CD14-positive monocyte (primary cell): ENCODE data around the gene GINS1. TPM values are rescaled to one million over a fixed set of nuclear protein-coding genes. Genes with fewer than 3 reads are reported as not detected.

ENCODE experiments used
- DNase-seq, 3 donors: peaks; one replicate each; pipeline ENCODE4 v3.0.0-alpha.2; 2011 to 2022
- H2AFZ ChIP-seq: 2 replicates; pipeline ENCODE4 v1.6.0; 2012; ENCODE audit warnings: mild to moderate bottlenecking, low read depth, low read length, inconsistent platforms; ENCODE audit not compliant: insufficient read depth, poor library complexity, severe bottlenecking
- H3K27ac ChIP-seq, 2 donors: 1 replicate in 1 of 2; 2 replicates in 1 of 2; pipeline ENCODE4 v1.5.1; 2012 to 2013; ENCODE audit warnings: low read length in 2 of 2, control low read depth in 1 of 2, inconsistent platforms in 1 of 2, low read depth in 1 of 2, mild to moderate bottlenecking in 1 of 2
- H3K27me3 ChIP-seq, 2 donors: one replicate each; pipeline versions ENCODE4 v1.6.0 to v1.6.1; 2011 to 2013; ENCODE audit warnings: low read length in 2 of 2; ENCODE audit not compliant: control insufficient read depth in 2 of 2, insufficient read depth in 2 of 2
- H3K36me3 ChIP-seq, 2 donors: replicated peaks in 1 of 2; 1 replicate in 1 of 2; 2 replicates in 1 of 2; pipeline versions ENCODE4 v1.5.1 to v1.6.1; 2012 to 2013; ENCODE audit warnings: low read length in 2 of 2, control low read depth in 1 of 2, inconsistent platforms in 1 of 2, mild to moderate bottlenecking in 1 of 2; ENCODE audit not compliant: insufficient read depth in 2 of 2, control insufficient read depth in 1 of 2
- H3K4me1 ChIP-seq, 2 donors: 1 replicate in 1 of 2; 2 replicates in 1 of 2; pipeline versions ENCODE4 v1.5.1 to v1.6.1; 2012 to 2013; ENCODE audit warnings: low read length in 2 of 2, control low read depth in 1 of 2, inconsistent platforms in 1 of 2, mild to moderate bottlenecking in 1 of 2, moderate library complexity in 1 of 2; ENCODE audit not compliant: insufficient read depth in 2 of 2, control insufficient read depth in 1 of 2
- H3K4me2 ChIP-seq: replicated peaks from 2 replicates; pipeline ENCODE3; 2012; ENCODE audit warnings: low read length, moderate library complexity, mild to moderate bottlenecking; ENCODE audit not compliant: poor library complexity, severe bottlenecking; ENCODE audit errors: extremely low read depth
- H3K4me3 ChIP-seq, 3 experiments: fragments of 200-600 bp in 1 of 3; sonication (generic) in 1 of 3; replicated peaks in 1 of 3; 1 replicate in 2 of 3; 2 replicates in 1 of 3; pipeline ENCODE4 v1.5.1; 2011 to 2013; ENCODE audit warnings: low read length in 3 of 3, mild to moderate bottlenecking in 3 of 3, control low read depth in 2 of 3, low read depth in 2 of 3, inconsistent platforms in 1 of 3, moderate library complexity in 1 of 3
- H3K79me2 ChIP-seq: 2 replicates; pipeline ENCODE4 v1.6.0; 2012; ENCODE audit warnings: mild to moderate bottlenecking, control low read depth, inconsistent platforms, low read length, moderate library complexity; ENCODE audit not compliant: insufficient read depth
- H3K9ac ChIP-seq: 2 replicates; pipeline ENCODE4 v1.6.0; 2017; ENCODE audit warnings: low read length, mild to moderate bottlenecking; ENCODE audit not compliant: insufficient read depth, poor library complexity, severe bottlenecking
- H3K9me3 ChIP-seq, 2 donors: replicated peaks in 1 of 2; 1 replicate in 1 of 2; 2 replicates in 1 of 2; pipeline versions ENCODE4 v1.5.1 to v1.6.1; 2012 to 2013; ENCODE audit warnings: low read length in 2 of 2, control low read depth in 1 of 2; ENCODE audit not compliant: control insufficient read depth in 1 of 2, insufficient read depth in 1 of 2
- H4K20me1 ChIP-seq: 2 replicates; pipeline ENCODE4 v1.6.0; 2012; ENCODE audit warnings: mild to moderate bottlenecking, low read length, control low read depth, moderate library complexity; ENCODE audit not compliant: insufficient read depth
- H3K27ac Mint-ChIP-seq, 7 donors: one replicate each; pipeline ENCODE4 v1.8.0; 2020; ENCODE audit warnings: mild to moderate bottlenecking in 7 of 7, mixed read lengths in 7 of 7, moderate library complexity in 6 of 7, inconsistent platforms in 2 of 7
- H3K27me3 Mint-ChIP-seq, 3 donors: one replicate each; pipeline ENCODE4 v1.8.0; 2021 to 2022; ENCODE audit warnings: low read depth in 3 of 3, mild to moderate bottlenecking in 3 of 3, mixed read lengths in 3 of 3, moderate library complexity in 3 of 3, inconsistent platforms in 1 of 3
- H3K36me3 Mint-ChIP-seq, 2 donors: one replicate each; pipeline ENCODE4 v1.8.0; 2020; ENCODE audit warnings: mixed read lengths in 2 of 2, inconsistent platforms in 1 of 2, mild to moderate bottlenecking in 1 of 2
- H3K4me1 Mint-ChIP-seq: one replicate; pipeline ENCODE4 v1.8.0; 2020; ENCODE audit warnings: mild to moderate bottlenecking, mixed read lengths
- H3K4me3 Mint-ChIP-seq, 2 donors: one replicate each; pipeline ENCODE4 v1.8.0; 2020; ENCODE audit warnings: mild to moderate bottlenecking in 2 of 2, mixed read lengths in 2 of 2, moderate library complexity in 1 of 2
- H3K9me3 Mint-ChIP-seq, 7 donors: one replicate each; pipeline ENCODE4 v1.8.0; 2020 to 2022; ENCODE audit warnings: mixed read lengths in 7 of 7, mild to moderate bottlenecking in 6 of 7, moderate library complexity in 6 of 7, inconsistent platforms in 2 of 7
- WGBS: methylation state at CpG from one replicate; pipeline ENCODE4 v1.1.5; 2013; ENCODE audit warnings: missing lambda C conversion rate; ENCODE audit not compliant: insufficient coverage; 5-methylcytosine and 5-hydroxymethylcytosine counted together
- intact Hi-C, 2 donors: fragments of 100-400 bp; cut with micrococcal nuclease; formaldehyde crosslinking; loops; one replicate each; pipeline versions ENCODE4 v1.15.0 to v1.15.1; 2023
- polyA plus RNA-seq, 3 donors: library from polyadenylated mRNA; depleted of rRNA in 1 of 3; unstranded in 2 of 3; stranded (reverse) in 1 of 3; fragments of 300-500 nt in 2 of 3; fragments of >200 nt in 1 of 3; fragmentation: Illumina TruSeq in 2 of 3; gene quantifications; 1 replicate in 2 of 3; 2 replicates in 1 of 3; pipeline ENCODE4 v1.2.3, GENCODE V29; 2012 to 2021
- TF ChIP-seq, protein P1 (sequence below): fragments of 200-600 bp; IDR thresholded peaks from one replicate; pipeline ENCODE4 v1.8.0; 2022; ENCODE audit warnings: antibody characterized with exemption, mild to moderate bottlenecking

The GINS1 gene
- polyA plus RNA-seq, 3 donors, result 0.16 to 0.48 (median 0.28) TPM

DNA sequence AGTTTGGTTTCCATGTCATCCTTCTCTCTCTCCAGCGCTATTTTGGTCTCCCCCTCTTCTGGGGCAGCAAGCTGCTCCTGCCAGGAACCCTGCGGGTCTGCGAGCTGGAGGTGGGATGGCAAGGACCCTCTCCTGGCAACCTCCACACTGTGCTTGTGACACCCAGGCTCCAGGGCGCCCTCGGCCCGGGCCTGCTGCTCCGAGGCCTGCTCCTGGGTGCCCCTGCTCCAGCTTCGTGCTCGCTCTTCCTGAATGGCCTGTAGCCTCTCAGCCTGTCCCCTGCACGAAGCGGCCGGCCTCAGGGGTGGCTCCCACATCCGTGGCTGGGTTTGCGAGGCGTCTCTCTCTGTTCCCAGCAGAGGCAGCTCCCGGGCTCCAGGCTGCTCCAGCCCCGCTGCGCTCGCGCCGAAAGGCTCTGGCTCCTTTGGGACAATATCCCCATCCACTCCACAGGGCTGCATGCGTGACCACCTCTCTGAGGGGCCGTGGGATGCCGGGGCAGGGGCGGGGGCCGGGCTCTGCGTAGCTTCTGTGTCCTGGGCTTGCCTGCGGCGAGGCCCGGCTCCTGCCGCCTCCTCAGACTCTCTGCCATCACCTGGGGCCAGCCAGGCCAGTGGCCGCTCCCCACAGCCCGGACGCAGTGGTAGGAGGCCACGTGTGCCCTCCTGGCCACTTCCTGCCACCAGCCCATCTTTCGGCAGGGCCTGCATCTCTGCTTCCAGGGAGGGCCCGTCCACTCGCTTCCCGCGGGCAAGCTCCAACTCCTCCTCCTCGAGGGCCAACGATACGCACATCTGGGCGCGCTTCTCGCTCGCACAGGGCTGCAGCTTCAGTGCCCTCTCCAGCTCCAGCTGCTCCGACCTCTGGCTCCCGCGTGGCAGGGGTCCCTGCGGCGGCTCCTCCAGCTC, 68.9 kb downstream of the GINS1 start:
- peaks cover 0 to 3% (median 2%) of the 10 kb centered on the region in 3 donors for H3K27me3 Mint-ChIP-seq
- WGBS, result 97% methylated on average over 52 of the region's 52 CpGs
- Histone ChIP-seq H3K79me2 (no peaks in the 10 kb centered on the region), H3K9me3 (no peaks in the 10 kb centered on the region), H3K9ac (no peak overlapping the region), H3K4me2 (no peak overlapping the region), H3K27ac (no peak overlapping the region), H2AFZ (no peak overlapping the region), H3K36me3 (no peaks in the 10 kb centered on the region), H4K20me1 (no peaks in the 10 kb centered on the region), H3K4me1 (no peaks in the 10 kb centered on the region), H3K27me3 (no peaks in the 10 kb centered on the region), H3K4me3 (no peak overlapping the region)
- H3K9me3 Mint-ChIP-seq, result peaks cover 0 to 3% (median 0%) of the 10 kb centered on the region in 7 donors
- no peak overlapping the region for H3K27ac Mint-ChIP-seq
- intact Hi-C loops, result no loop called here
- H3K36me3 Mint-ChIP-seq, result no peaks in the 10 kb centered on the region
- TF ChIP-seq, protein P1, sequence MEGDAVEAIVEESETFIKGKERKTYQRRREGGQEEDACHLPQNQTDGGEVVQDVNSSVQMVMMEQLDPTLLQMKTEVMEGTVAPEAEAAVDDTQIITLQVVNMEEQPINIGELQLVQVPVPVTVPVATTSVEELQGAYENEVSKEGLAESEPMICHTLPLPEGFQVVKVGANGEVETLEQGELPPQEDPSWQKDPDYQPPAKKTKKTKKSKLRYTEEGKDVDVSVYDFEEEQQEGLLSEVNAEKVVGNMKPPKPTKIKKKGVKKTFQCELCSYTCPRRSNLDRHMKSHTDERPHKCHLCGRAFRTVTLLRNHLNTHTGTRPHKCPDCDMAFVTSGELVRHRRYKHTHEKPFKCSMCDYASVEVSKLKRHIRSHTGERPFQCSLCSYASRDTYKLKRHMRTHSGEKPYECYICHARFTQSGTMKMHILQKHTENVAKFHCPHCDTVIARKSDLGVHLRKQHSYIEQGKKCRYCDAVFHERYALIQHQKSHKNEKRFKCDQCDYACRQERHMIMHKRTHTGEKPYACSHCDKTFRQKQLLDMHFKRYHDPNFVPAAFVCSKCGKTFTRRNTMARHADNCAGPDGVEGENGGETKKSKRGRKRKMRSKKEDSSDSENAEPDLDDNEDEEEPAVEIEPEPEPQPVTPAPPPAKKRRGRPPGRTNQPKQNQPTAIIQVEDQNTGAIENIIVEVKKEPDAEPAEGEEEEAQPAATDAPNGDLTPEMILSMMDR, result no peak
- H3K4me1 Mint-ChIP-seq, result no peaks in the 10 kb centered on the region
- H3K4me3 Mint-ChIP-seq, result no peak overlapping the region
- no peak for DNase-seq

- H3K9me3 ChIP-seq, result no peaks in the 10 kb centered on the region
- no peaks in the 10 kb centered on the region for H3K79me2 ChIP-seq
- no peaks in the 10 kb centered on the region for H3K4me1 Mint-ChIP-seq
- DNase-seq, result no peak
- TF ChIP-seq, protein P1, result no peak
- H3K4me2 ChIP-seq, result no peak overlapping the region
- no peak overlapping the region for H3K4me3 ChIP-seq
- H3K27me3 ChIP-seq, result no peaks in the 10 kb centered on the region
- no peaks in the 10 kb centered on the region for H3K36me3 Mint-ChIP-seq
- no peak overlapping the region for H3K4me3 Mint-ChIP-seq
- H3K9me3 Mint-ChIP-seq, result peaks cover 0 to 3% (median 0%) of the 10 kb centered on the region in 7 donors
- H3K27me3 Mint-ChIP-seq, result peaks cover 0 to 3% (median 2%) of the 10 kb centered on the region in 3 donors
- H3K27ac ChIP-seq, result no peak overlapping the region
- H3K4me1 ChIP-seq, result no peaks in the 10 kb centered on the region
- intact Hi-C loops, result no loop called here
- WGBS, result 95% methylated on average over 24 of the region's 28 CpGs
- H3K27ac Mint-ChIP-seq, result no peak overlapping the region
- H2AFZ ChIP-seq, result no peak overlapping the region
- no peak overlapping the region for H3K9ac ChIP-seq
- H4K20me1 ChIP-seq, result no peaks in the 10 kb centered on the region
- no peaks in the 10 kb centered on the region for H3K36me3 ChIP-seq
These were observed 69.8 kb downstream of the GINS1 start for GRCh38 chr20:25477014-25477882.
